Activated CD4-positive, alpha-beta T cell treated with anti-CD3 and anti-CD28 coated beads, Interleukin-2, amount 50 U/mL, for 16 hours (primary cell): Measurements from ENCODE around the gene TRAPPC6A.
"Not testable (repeated sequence)": the region's sequence is repeated elsewhere in the genome, so short reads cannot be mapped to it uniquely, and the experiment has no call there.

Experiments
- DNase-seq: peaks from one replicate; pipeline ENCODE4 v3.0.0-alpha.2; 2020

The TRAPPC6A gene

DNA sequence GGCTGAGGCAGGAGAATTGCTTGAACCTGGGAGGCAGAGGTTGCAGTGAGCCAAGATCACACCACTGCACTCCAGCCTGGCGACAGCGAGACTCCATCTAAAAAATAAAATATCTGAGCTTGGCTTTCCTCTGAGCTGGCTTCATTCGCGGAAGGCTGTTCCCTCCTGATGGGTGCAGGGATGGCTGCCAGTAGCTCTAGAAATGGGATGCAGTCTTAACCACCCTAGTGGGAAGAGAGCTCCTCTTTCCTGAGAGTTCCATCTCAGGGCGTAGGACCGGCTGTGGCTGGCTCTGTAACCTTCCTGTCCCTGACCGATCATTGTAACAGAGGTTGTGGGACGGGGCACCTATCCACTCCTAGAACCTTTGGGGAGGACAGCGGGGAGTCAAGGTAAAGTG, 52.7 kb downstream of the TRAPPC6A start:
- DNase-seq: no peak

- DNase-seq: no peak
These were observed 54.0 kb downstream of the TRAPPC6A start for GRCh38 chr19:45124021-45124420.

DNA sequence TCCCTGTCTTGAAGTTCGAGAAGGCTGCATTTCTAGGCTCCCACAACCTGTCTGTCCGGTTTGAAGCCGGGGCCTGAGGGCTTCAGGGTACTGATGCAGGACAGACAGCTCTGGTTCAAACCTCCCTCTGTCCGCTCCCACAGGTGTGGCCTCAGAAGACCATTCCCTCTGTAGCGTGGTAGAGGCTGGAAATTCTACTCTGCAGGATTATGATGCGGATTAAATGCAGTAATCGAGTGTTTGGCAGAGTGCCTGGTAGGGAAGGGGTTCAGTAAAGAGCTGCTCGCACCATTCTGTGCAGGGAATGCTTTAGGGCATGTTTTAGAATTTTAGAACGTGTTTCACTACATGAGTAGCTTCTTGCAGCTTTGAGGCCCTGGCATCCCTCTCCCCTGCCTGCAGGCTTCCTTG, 54.6 kb downstream of the TRAPPC6A start:
- no peak for DNase-seq

DNA sequence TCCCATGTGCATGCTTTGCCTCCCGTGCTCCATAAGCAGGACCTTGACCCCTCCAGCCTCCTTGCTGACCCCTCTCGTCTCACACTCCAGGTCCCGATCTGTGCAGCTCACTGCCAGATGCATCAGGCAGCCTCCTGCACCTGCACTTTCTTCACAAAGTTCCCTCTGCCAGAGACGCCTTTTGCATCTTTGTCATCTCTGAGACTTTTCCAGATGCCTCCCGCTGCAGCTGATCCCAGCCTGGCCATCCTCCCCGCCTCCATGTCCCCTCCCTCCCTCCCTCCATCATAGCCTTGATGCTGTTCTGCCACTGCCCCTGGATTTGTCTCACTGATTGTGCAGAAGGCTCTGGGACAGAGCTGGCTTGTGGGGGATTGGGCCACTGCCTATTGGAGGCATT, 55.2 kb downstream of the TRAPPC6A start:
- no peak for DNase-seq

GRCh38 chr19:45121827-45122345, 56.2 kb downstream of the TRAPPC6A start:
- DNase-seq: no peak

- no peak for DNase-seq
These were observed 58.5 kb downstream of the TRAPPC6A start for GRCh38 chr19:45119582-45119981.

GRCh38 chr19:45118591-45119355, 59.3 kb downstream of the TRAPPC6A start:
- not testable (repeated sequence) for DNase-seq

GRCh38 chr19:45118106-45118505, 59.9 kb downstream of the TRAPPC6A start:
- no peak for DNase-seq

- no peak for DNase-seq
These were observed 60.4 kb downstream of the TRAPPC6A start for GRCh38 chr19:45117671-45118070.

DNA sequence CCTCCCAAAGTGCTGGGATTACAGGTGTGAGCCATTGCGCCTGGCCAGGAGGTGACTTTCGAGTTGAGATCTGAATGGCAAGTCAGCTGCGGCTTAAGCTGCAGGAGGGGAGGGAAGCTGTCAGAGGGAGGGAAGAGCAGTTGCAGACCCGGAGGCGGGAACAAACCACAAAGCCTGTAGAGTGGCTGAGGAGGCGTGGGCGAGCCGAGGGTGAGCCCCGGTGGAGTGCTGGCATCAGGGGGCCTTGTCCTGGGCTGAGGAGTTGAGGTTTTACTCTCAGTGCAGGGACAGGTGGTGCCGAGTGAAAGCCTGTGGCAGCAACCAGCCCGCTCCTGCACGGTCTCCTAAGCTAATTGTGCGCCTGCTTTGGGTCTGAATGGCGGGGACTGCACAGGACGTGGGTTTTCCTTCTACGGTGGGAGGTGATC, 60.9 kb downstream of the TRAPPC6A start:
- peak; percentile 79 for DNase-seq

DNA sequence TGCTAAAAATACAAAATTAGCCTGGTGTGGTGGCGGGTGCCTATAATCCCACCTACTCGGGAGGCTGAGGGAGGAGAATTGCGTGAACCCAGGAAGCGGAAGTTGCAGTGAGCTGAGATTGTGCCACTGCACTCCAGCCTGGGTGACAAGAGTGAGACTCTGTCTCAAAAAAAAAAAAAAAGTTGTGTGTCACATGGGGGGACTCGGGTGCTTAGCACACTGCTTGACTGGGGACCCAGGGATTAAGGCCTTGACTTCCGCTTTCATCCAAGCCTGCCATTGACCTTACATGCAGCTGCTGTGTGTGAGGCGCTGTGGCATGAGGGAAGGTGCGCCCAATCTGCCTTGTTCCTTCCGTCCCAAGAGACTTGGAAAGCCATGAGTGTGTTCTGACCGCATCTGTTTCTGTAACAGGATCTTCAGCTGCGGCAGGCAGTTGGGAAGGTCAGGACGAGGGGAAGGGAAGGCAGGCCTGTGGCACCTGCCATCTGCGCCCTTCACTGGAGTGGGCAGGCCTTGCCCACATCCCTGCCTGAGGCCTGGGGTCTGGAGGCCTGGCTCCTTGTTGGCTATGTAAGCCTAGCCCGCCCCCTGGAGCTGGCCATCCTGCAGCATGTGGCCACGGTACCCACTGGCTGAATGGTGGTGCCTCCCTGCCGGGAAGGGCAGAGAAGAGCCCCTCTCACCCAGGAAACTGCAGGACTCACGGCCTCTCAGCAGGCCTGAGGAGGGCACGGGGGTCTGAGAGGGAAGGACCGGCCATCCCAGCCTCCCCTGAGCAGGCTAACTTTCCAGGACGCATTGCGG, 62.0 kb downstream of the TRAPPC6A start:
- no peak for DNase-seq

- DNase-seq: no peak
These were observed 63.9 kb downstream of the TRAPPC6A start for GRCh38 chr19:45114116-45114515.

GRCh38 chr19:45113628-45114027, 64.4 kb downstream of the TRAPPC6A start:
- no peak for DNase-seq
